Endothelial cell (in vitro differentiated cells): ENCODE measurements around the gene C14orf93. TPM values are rescaled to one million over a fixed set of nuclear protein-coding genes. Genes with fewer than 3 reads are reported as not detected.

ENCODE experiments used
- DNase-seq: peaks from one replicate; pipeline ENCODE4 v3.0.0; 2021; ENCODE audit warnings: low spot score
- H3K27ac Mint-ChIP-seq: one replicate; pipeline ENCODE4 v1.8.0; 2021; ENCODE audit warnings: mixed read lengths, inconsistent platforms; ENCODE audit not compliant: unreplicated experiment
- H3K27me3 Mint-ChIP-seq: one replicate; pipeline ENCODE4 v1.8.0; 2021; ENCODE audit warnings: mild to moderate bottlenecking, moderate library complexity, mixed read lengths, inconsistent platforms; ENCODE audit not compliant: unreplicated experiment
- H3K36me3 Mint-ChIP-seq: one replicate; pipeline ENCODE4 v1.8.0; 2021; ENCODE audit warnings: mild to moderate bottlenecking, low read depth, mixed read lengths, inconsistent platforms; ENCODE audit not compliant: unreplicated experiment
- H3K4me1 Mint-ChIP-seq: one replicate; pipeline ENCODE4 v1.8.0; 2021; ENCODE audit warnings: mild to moderate bottlenecking, mixed read lengths, inconsistent platforms; ENCODE audit not compliant: unreplicated experiment
- H3K4me3 Mint-ChIP-seq: one replicate; pipeline ENCODE4 v1.8.0; 2021; ENCODE audit warnings: mild to moderate bottlenecking, mixed read lengths, inconsistent platforms; ENCODE audit not compliant: unreplicated experiment
- H3K9me3 Mint-ChIP-seq: one replicate; pipeline ENCODE4 v1.8.0; 2021; ENCODE audit warnings: mixed read lengths, inconsistent platforms; ENCODE audit not compliant: unreplicated experiment
- CTCF ChIP-seq: fragments of 200-600 bp; sonication (generic); IDR thresholded peaks from one replicate; pipeline ENCODE4 v1.5.0; 2021; ENCODE audit warnings: antibody characterized with exemption; ENCODE audit not compliant: unreplicated experiment
- total RNA-seq: library from RNA; stranded (reverse); fragmentation: NEBNext Ultra II Directional; extraction: Animal tissue kit (Norgen Biotek cat#: 25700); gene quantifications from one replicate; pipeline ENCODE4 v1.2.1, GENCODE V29; 2021; ENCODE audit not compliant: unreplicated experiment

The C14orf93 gene
- total RNA-seq, 1 donor from 2014 or later, result 9.0 TPM

- peaks cover 15% of the 10 kb centered on the region for H3K4me1 Mint-ChIP-seq
- H3K27me3 Mint-ChIP-seq, result peaks cover 4% of the 10 kb centered on the region
- H3K4me3 Mint-ChIP-seq, result peak overlapping the region; percentile 98
- TF ChIP-seq CTCF, result no peak
- peak overlapping the region; percentile 99 for H3K27ac Mint-ChIP-seq
- H3K9me3 Mint-ChIP-seq, result no peaks in the 10 kb centered on the region
- peaks cover 18% of the 10 kb centered on the region for H3K36me3 Mint-ChIP-seq
- no peak for DNase-seq
These were observed 25.6 kb upstream of the C14orf93 start for GRCh38 chr14:23035303-23036144.

- Mint-ChIP-seq H3K9me3 (no peaks in the 10 kb centered on the region), H3K4me1 (peaks cover 15% of the 10 kb centered on the region), H3K36me3 (peaks cover 18% of the 10 kb centered on the region), H3K27me3 (peaks cover 4% of the 10 kb centered on the region), H3K27ac (peak within 1 kb of the TSS; percentile 99), H3K4me3 (peak within 1 kb of the TSS; percentile 98)
- no peak for TF ChIP-seq CTCF
- DNase-seq, result peak; percentile 74
These were observed 24.8 kb upstream of the C14orf93 start, which contains the start of gene PSMB5 for GRCh38 chr14:23034498-23035302. Gene PSMB5, minus strand, starts transcription at chr14:23034900. Its CDS starts 19 bp downstream, at chr14:23034881.

- Mint-ChIP-seq H3K27ac (peak overlapping the region; percentile 99), H3K9me3 (no peaks in the 10 kb centered on the region), H3K27me3 (peaks cover 4% of the 10 kb centered on the region), H3K4me3 (peak overlapping the region; percentile 98), H3K36me3 (peaks cover 21% of the 10 kb centered on the region), H3K4me1 (peaks cover 15% of the 10 kb centered on the region)
- TF ChIP-seq CTCF, result no peak
- DNase-seq, result no peak
These were observed 24.0 kb upstream of the C14orf93 start for GRCh38 chr14:23033801-23034497.

GRCh38 chr14:23033251-23033727, 23.3 kb upstream of the C14orf93 start:
- Mint-ChIP-seq H3K4me3 (peak overlapping the region; percentile 98), H3K27me3 (peaks cover 4% of the 10 kb centered on the region), H3K36me3 (peaks cover 25% of the 10 kb centered on the region), H3K9me3 (no peaks in the 10 kb centered on the region), H3K27ac (peak overlapping the region; percentile 78), H3K4me1 (peaks cover 15% of the 10 kb centered on the region)
- DNase-seq, result no peak
- no peak for TF ChIP-seq CTCF
